Caco-2 (cell line): ENCODE measurements around the gene NUDCD3. TPM values are rescaled to one million over a fixed set of nuclear protein-coding genes. Genes with fewer than 3 reads are reported as not detected.

Experiments used
- BruUV-seq: library from RNA; stranded (reverse); fragments of 400-500 nt; replicated peaks from 2 replicates; lab custom pipeline; 2021; lab: Mats Ljungman, UMichigan
- CTCF ChIA-PET: fragments of 300-600 bp; sonication (Branson Sonifier 250); formaldehyde crosslinking; loops from one replicate; lab custom pipeline; 2022; ENCODE audit warnings: antibody characterized with exemption; lab: Charles Lee
- POLR2A ChIA-PET: fragments of 300-600 bp; sonication (Branson Sonifier 250); formaldehyde crosslinking; loops from one replicate; lab custom pipeline; 2022; ENCODE audit warnings: antibody characterized with exemption; lab: Charles Lee
- DNase-seq, 2 experiments: peaks; one replicate each; pipeline versions ENCODE4 v3.0.0 to v3.0.0-alpha.2; 2020 to 2022
- H3K27me3 ChIP-seq: replicated peaks from 2 replicates; pipeline ENCODE4 v1.6.0; 2011; ENCODE audit warnings: low read length; ENCODE audit not compliant: control insufficient read depth, insufficient read depth
- H3K36me3 ChIP-seq: 2 replicates; pipeline ENCODE4 v1.5.1; 2011; ENCODE audit warnings: low read length; ENCODE audit not compliant: control insufficient read depth, insufficient read depth
- H3K4me1 ChIP-seq: fragments of 250-450 bp; sonication (Bioruptor Pico); 2 replicates; pipeline ENCODE4 v1.5.1; 2020; ENCODE audit warnings: mild to moderate bottlenecking
- H3K4me3 ChIP-seq: 2 replicates; pipeline ENCODE4 v1.5.1; 2011; ENCODE audit warnings: low read depth, mild to moderate bottlenecking, control low read depth, low read length
- H3K9me3 ChIP-seq: fragments of 250-450 bp; sonication (Bioruptor Pico); 2 replicates; pipeline ENCODE4 v1.5.1; 2020; ENCODE audit warnings: mild to moderate bottlenecking, moderate library complexity
- H3K27ac Mint-ChIP-seq: one replicate; pipeline ENCODE4 v1.8.0; 2022; ENCODE audit warnings: mixed read lengths; ENCODE audit not compliant: unreplicated experiment
- H3K27me3 Mint-ChIP-seq: one replicate; pipeline ENCODE4 v1.8.0; 2022; ENCODE audit warnings: mixed read lengths; ENCODE audit not compliant: insufficient read depth, unreplicated experiment
- H3K36me3 Mint-ChIP-seq: one replicate; pipeline ENCODE4 v1.8.0; 2022; ENCODE audit warnings: mild to moderate bottlenecking, mixed read lengths; ENCODE audit not compliant: insufficient read depth, unreplicated experiment
- H3K4me1 Mint-ChIP-seq: one replicate; pipeline ENCODE4 v1.8.0; 2022; ENCODE audit warnings: low read depth, mixed read lengths; ENCODE audit not compliant: unreplicated experiment
- H3K4me3 Mint-ChIP-seq: one replicate; pipeline ENCODE4 v1.8.0; 2022; ENCODE audit warnings: mild to moderate bottlenecking, moderate library complexity, mixed read lengths; ENCODE audit not compliant: unreplicated experiment
- H3K9me3 Mint-ChIP-seq: one replicate; pipeline ENCODE4 v1.8.0; 2022; ENCODE audit warnings: mixed read lengths; ENCODE audit not compliant: unreplicated experiment
- intact Hi-C: fragments of 100-400 bp; cut with micrococcal nuclease; formaldehyde crosslinking; loops from one replicate; pipeline ENCODE4 v1.10.0; 2022; ENCODE audit not compliant: unreplicated experiment
- total RNA-seq: library from RNA; stranded (reverse); gene quantifications from 2 replicates; pipeline ENCODE4 v1.2.3, GENCODE V29; 2022
- TF ChIP-seq, protein P1 (sequence below), 2 experiments: fragments of 200-600 bp in 1 of 2; IDR thresholded peaks; 1 replicate in 1 of 2; 2 replicates in 1 of 2; pipeline versions ENCODE4 v1.5.1 to v1.8.0; 2011 to 2022; ENCODE audit warnings: antibody characterized with exemption in 1 of 2, control low read depth in 1 of 2, inconsistent platforms in 1 of 2, low read depth in 1 of 2, low read length in 1 of 2, mild to moderate bottlenecking in 1 of 2, moderate library complexity in 1 of 2; ENCODE audit not compliant: insufficient read depth in 1 of 2, severe bottlenecking in 1 of 2, unreplicated experiment in 1 of 2

NUDCD3 gene
- total RNA-seq, 1 experiment from 2014 or later: 116 TPM

DNA sequence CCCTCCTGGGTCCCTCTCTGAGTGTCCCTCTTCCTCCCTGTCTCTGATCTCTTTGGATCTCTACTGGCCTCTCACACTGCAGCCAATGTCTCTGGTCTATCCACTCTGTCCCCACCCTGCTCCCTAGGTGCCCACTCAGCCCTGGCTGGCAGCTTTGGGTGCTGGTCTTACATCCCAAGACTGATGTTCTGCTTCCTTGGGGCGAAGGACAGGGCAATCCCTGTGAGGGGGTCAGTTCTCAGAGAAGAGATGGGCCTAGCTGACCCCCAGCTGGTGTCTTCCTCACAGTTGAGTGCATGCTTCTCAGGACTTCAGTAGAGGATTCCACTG lies 113.4 kb downstream of the NUDCD3 start:
- H3K27me3 Mint-ChIP-seq: peaks cover 6% of the 10 kb centered on the region
- intact Hi-C loops: no loop called here
- H3K4me1 ChIP-seq: no peaks in the 10 kb centered on the region
- H3K9me3 Mint-ChIP-seq: no peaks in the 10 kb centered on the region
- TF ChIP-seq, protein P1, sequence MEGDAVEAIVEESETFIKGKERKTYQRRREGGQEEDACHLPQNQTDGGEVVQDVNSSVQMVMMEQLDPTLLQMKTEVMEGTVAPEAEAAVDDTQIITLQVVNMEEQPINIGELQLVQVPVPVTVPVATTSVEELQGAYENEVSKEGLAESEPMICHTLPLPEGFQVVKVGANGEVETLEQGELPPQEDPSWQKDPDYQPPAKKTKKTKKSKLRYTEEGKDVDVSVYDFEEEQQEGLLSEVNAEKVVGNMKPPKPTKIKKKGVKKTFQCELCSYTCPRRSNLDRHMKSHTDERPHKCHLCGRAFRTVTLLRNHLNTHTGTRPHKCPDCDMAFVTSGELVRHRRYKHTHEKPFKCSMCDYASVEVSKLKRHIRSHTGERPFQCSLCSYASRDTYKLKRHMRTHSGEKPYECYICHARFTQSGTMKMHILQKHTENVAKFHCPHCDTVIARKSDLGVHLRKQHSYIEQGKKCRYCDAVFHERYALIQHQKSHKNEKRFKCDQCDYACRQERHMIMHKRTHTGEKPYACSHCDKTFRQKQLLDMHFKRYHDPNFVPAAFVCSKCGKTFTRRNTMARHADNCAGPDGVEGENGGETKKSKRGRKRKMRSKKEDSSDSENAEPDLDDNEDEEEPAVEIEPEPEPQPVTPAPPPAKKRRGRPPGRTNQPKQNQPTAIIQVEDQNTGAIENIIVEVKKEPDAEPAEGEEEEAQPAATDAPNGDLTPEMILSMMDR (IDR thresholded peaks at IDR 0.05; ENCODE audit: insufficient read depth in 1 of 2, low read depth in 1 of 2, low read length in 1 of 2, severe bottlenecking in 1 of 2, unreplicated experiment in 1 of 2): no peak
- POLR2A ChIA-PET: no interaction called here
- no peak overlapping the region for H3K27ac Mint-ChIP-seq
- no TSS peak for BruUV-seq
- H3K4me3 Mint-ChIP-seq: no peak overlapping the region
- no peak overlapping the region for H3K4me3 ChIP-seq
- no peak for DNase-seq
- H3K36me3 Mint-ChIP-seq: peaks cover 13% of the 10 kb centered on the region
- no peaks in the 10 kb centered on the region for H3K27me3 ChIP-seq
- H3K9me3 ChIP-seq: no peaks in the 10 kb centered on the region
- no peaks in the 10 kb centered on the region for H3K4me1 Mint-ChIP-seq
- CTCF ChIA-PET: interaction anchor here (0.9 kb wide), 1 partner anchor 759 kb away, joined by 6 read pairs; no protein-coding TSS in a partner anchor
- no peaks in the 10 kb centered on the region for H3K36me3 ChIP-seq

DNA sequence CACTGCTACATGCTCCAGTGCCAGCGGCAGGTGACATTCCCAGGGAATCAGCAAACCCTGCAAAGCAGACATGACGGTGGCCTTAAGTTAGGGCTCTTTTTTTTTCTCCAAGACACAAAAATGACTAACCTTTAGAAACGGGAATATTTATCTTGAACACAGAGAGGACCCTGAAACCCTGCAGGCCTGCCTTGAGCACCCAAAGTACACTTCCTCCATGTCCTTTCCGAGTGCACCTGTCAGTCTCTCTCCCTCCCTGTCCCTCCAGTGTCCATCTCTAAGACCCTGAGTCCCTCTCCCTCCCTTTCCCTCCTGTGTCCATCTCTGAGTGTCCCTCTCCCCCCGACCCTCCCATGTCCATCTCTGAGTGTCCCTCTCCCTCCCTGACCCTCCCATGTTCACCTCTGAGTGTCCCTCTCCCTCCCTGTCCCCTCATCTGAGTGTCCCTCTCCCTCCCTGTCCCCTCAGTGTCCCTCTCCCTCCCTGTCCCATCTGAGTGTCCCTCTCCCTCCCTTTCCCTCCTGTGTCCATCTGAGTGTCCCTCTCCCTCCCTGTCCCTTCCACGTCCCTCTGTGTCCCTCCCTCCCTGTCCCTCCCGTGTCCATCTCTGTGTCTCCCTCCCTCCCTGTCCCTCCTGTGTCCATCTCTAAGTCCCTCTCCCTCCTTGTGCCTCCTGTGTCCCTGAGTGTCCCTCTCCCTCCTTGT lies 113.9 kb downstream of the NUDCD3 start:
- no peak overlapping the region for H3K4me3 ChIP-seq
- Mint-ChIP-seq H3K27ac (no peak overlapping the region), H3K4me1 (no peaks in the 10 kb centered on the region), H3K9me3 (no peaks in the 10 kb centered on the region), H3K4me3 (no peak overlapping the region), H3K36me3 (peaks cover 13% of the 10 kb centered on the region), H3K27me3 (peaks cover 6% of the 10 kb centered on the region)
- ChIA-PET POLR2A (no interaction called here), CTCF (interaction anchor here (0.9 kb wide), 1 partner anchor 759 kb away, joined by 6 read pairs; no protein-coding TSS in a partner anchor)
- TF ChIP-seq, protein P1 (IDR thresholded peaks at IDR 0.05; ENCODE audit: insufficient read depth in 1 of 2, low read depth in 1 of 2, low read length in 1 of 2, severe bottlenecking in 1 of 2, unreplicated experiment in 1 of 2): no peak
- H3K9me3 ChIP-seq: no peaks in the 10 kb centered on the region
- H3K36me3 ChIP-seq: no peaks in the 10 kb centered on the region
- no peak for DNase-seq
- no peaks in the 10 kb centered on the region for H3K4me1 ChIP-seq
- intact Hi-C loops: no loop called here
- no peaks in the 10 kb centered on the region for H3K27me3 ChIP-seq
- no TSS peak for BruUV-seq

DNA sequence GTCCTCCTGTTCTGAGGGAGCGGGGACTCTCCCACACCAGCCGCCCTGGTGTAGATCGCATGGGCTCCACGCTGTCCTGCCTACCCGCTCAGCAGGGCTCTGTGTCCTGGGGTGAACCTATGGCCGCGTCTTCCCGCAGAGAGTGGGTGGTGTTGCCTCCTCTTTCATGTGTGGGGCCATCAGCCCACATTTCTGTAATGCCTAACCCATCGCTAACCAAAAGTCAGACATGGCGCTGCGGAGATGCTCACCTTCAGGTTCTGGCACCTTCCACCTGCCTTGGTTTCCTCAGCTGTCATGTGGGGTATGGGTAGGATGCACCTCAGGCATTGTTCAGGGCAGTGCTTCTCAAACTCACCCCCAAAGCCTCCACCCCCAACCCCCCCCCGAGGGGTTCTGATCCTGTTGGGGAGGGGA lies 114.5 kb downstream of the NUDCD3 start:
- Histone ChIP-seq H3K27me3 (no peaks in the 10 kb centered on the region), H3K36me3 (no peaks in the 10 kb centered on the region), H3K4me1 (no peaks in the 10 kb centered on the region), H3K4me3 (no peak overlapping the region), H3K9me3 (no peaks in the 10 kb centered on the region)
- Mint-ChIP-seq H3K36me3 (peaks cover 13% of the 10 kb centered on the region), H3K27me3 (peaks cover 6% of the 10 kb centered on the region), H3K4me1 (no peaks in the 10 kb centered on the region), H3K27ac (no peak overlapping the region), H3K9me3 (no peaks in the 10 kb centered on the region), H3K4me3 (no peak overlapping the region)
- BruUV-seq: no TSS peak
- intact Hi-C loops: loop anchor here (1.0 kb wide), 1 partner anchor 101 kb away; no protein-coding TSS in a partner anchor
- POLR2A ChIA-PET: no interaction called here
- CTCF ChIA-PET: interaction anchor here (0.8 kb wide), 1 partner anchor 28 kb away, joined by 3 read pairs; no protein-coding TSS in a partner anchor
- TF ChIP-seq, protein P1 (IDR thresholded peaks at IDR 0.05; ENCODE audit: insufficient read depth in 1 of 2, low read depth in 1 of 2, low read length in 1 of 2, severe bottlenecking in 1 of 2, unreplicated experiment in 1 of 2): no peak
- no peak for DNase-seq
